Heart right ventricle (tissue), 16 donors: Measurements from ENCODE around the gene KL. TPM values are rescaled to one million over a fixed set of nuclear protein-coding genes. Genes with fewer than 3 reads are reported as not detected.
A peak's percentile ranks its signal among the peaks of the same experiment; 100 is the strongest.

ENCODE experiments used
- ATAC-seq, 8 donors: fragments of 200-7000 bp; cut with Tn5 transposase; one replicate each; pipeline ENCODE4 v1.9.1; 2020; ENCODE audit warnings: mild to moderate bottlenecking in 8 of 8, moderate library complexity in 8 of 8, moderate number of reproducible peaks in 1 of 8
- DNase-seq, 2 donors: peaks; one replicate each; pipeline ENCODE4 v3.0.0-alpha.2; 2020
- H3K27ac ChIP-seq, 10 donors: fragments of 200-600 bp; sonication (generic) in 2 of 10; one replicate each; pipeline versions ENCODE4 v1.5.0 to v1.8.0; 2020 to 2022; ENCODE audit warnings: mild to moderate bottlenecking in 3 of 10
- H3K27me3 ChIP-seq, 7 donors: fragments of 200-600 bp; one replicate each; pipeline ENCODE4 v1.8.0; 2021 to 2022; ENCODE audit warnings: mild to moderate bottlenecking in 2 of 7
- H3K36me3 ChIP-seq, 9 donors: fragments of 200-600 bp; sonication (generic) in 1 of 9; one replicate each; pipeline versions ENCODE4 v1.5.0 to v1.8.0; 2020 to 2022; ENCODE audit warnings: mild to moderate bottlenecking in 2 of 9
- H3K4me1 ChIP-seq, 9 donors: fragments of 200-600 bp; sonication (generic) in 1 of 9; one replicate each; pipeline versions ENCODE4 v1.5.0 to v1.8.0; 2020 to 2022; ENCODE audit warnings: mild to moderate bottlenecking in 4 of 9
- H3K4me3 ChIP-seq, 10 donors: fragments of 200-600 bp; sonication (generic) in 2 of 10; one replicate each; pipeline versions ENCODE4 v1.5.0 to v1.8.0; 2020 to 2022; ENCODE audit warnings: mild to moderate bottlenecking in 7 of 10, moderate library complexity in 2 of 10
- H3K9me3 ChIP-seq, 11 donors: fragments of 200-600 bp in 10 of 11; sonication (generic) in 2 of 11; one replicate each; pipeline versions ENCODE4 v1.5.0 to v1.8.0; 2013 to 2022; ENCODE audit warnings: mild to moderate bottlenecking in 2 of 11, control low read depth in 1 of 11, moderate library complexity in 1 of 11
- WGBS, 2 donors: extraction: QIAGEN DNeasy Blood & Tissue Kit; methylation state at CpG; one replicate each; pipeline ENCODE4 v1.1.7; 2013; ENCODE audit warnings: inconsistent platforms in 1 of 2; 5-methylcytosine and 5-hydroxymethylcytosine counted together
- intact Hi-C, 10 donors: fragments of 100-400 bp; cut with DNase I; formaldehyde crosslinking; loops; one replicate each; pipeline versions ENCODE4 v1.11.1 to v1.14.2; 2022
- polyA plus RNA-seq, 2 donors: library from polyadenylated mRNA; stranded (reverse); fragments of 200-250 nt; gene quantifications; one replicate each; pipeline ENCODE4 v1.2.3, GENCODE V29; 2013
- total RNA-seq, 10 donors: library from RNA; stranded (reverse); fragmentation: NEBNext Ultra II Directional in 3 of 10; extraction: Animal tissue kit (Norgen Biotek cat#: 25700) in 3 of 10; gene quantifications; one replicate each; pipeline versions ENCODE4 v1.2.1 to v1.2.4, GENCODE V29; 2021 to 2023
- TF ChIP-seq, protein P1 (sequence below), 9 donors: fragments of 200-600 bp; sonication (generic) in 2 of 9; IDR thresholded peaks; one replicate each; pipeline versions ENCODE4 v1.5.0 to v1.8.0; 2021 to 2022; ENCODE audit warnings: antibody characterized with exemption in 9 of 9, mild to moderate bottlenecking in 5 of 9, moderate library complexity in 1 of 9
- donor health status: Arrhythmogenic right ventricular cardiomyopathy.
- donor health status: ischemic (EF 13 %, LVEDD 7.1; RV severe dilation, severe dysfunction).
- donor health status: healthy with polysubstance abuse.
- donor health status: DM: no; HTN: yes; CAD: no.
- donor health status: DM: no; HTN: no; CAD: no.
- donor health status: ischemic (EF 25% LVEDD 6.9; RV normal size, moderate dysfunction).
- donor health status: ischemic (EF 25% LVEDD 5.7; RV mildly dilated, moderate dysfunction).
- donor health status: healthy.
- donor health status: DM: yes; HTN: yes; CAD: no.
- donor health status: Ischemic cardiomyopathy.
- donor health status: ischemic (EF 35%, LVEDD 5.7; RV mildly dilated, moderate dysfunction).
- donor health status: nonischemic (EF 11% LVEDD 7.7; RV severe dilation, severe dysfunction).
- donor health status: DM: yes; HTN: yes; CAD: no.
- donor health status: PGD.
- donor health status: ischemic (EF 29% LVEDD 5.4; RV normal size, mild dysfunction).
- donor health status: nonischemic (EF 23%, LVEDD 6.1; RV moderate dilation, normal function).

The KL gene
- total and polyA plus RNA-seq, 12 donors, result 0.80 to 2.7 (median 1.3) TPM

GRCh38 chr13:33011828-33012470 is 4.3 kb upstream of the KL start:
- 76 to 77% methylated on average over 5 of the region's 5 CpGs for WGBS, 2 donors
- intact Hi-C loops, result loop anchor here in 3 of 10 donors (5.0 to 10.0 kb wide), 4 partner anchors 40 to 425 kb away; partner anchors contain the start of gene PDS5B (in 1 of the 3)

GRCh38 chr13:33014291-33014690 is 1.9 kb upstream of the KL start:
- no peak for DNase-seq
- peaks cover 0 to 38% (median 0%) of the 10 kb centered on the region in 7 donors for H3K27me3 ChIP-seq
- no peaks in the 10 kb centered on the region for H3K9me3 ChIP-seq
- TF ChIP-seq, protein P1, sequence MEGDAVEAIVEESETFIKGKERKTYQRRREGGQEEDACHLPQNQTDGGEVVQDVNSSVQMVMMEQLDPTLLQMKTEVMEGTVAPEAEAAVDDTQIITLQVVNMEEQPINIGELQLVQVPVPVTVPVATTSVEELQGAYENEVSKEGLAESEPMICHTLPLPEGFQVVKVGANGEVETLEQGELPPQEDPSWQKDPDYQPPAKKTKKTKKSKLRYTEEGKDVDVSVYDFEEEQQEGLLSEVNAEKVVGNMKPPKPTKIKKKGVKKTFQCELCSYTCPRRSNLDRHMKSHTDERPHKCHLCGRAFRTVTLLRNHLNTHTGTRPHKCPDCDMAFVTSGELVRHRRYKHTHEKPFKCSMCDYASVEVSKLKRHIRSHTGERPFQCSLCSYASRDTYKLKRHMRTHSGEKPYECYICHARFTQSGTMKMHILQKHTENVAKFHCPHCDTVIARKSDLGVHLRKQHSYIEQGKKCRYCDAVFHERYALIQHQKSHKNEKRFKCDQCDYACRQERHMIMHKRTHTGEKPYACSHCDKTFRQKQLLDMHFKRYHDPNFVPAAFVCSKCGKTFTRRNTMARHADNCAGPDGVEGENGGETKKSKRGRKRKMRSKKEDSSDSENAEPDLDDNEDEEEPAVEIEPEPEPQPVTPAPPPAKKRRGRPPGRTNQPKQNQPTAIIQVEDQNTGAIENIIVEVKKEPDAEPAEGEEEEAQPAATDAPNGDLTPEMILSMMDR (IDR thresholded peaks at IDR 0.05), result no peak
- H3K36me3 ChIP-seq, result no peaks in the 10 kb centered on the region
- WGBS, 2 donors, result 47 to 67% methylated on average over 4 of the region's 4 CpGs
- no peak for ATAC-seq
- intact Hi-C loops, result loop anchor here in 3 of 10 donors (5.0 to 10.0 kb wide), 4 partner anchors 42 to 427 kb away; partner anchors contain the start of gene PDS5B (in 1 of the 3)
- H3K27ac ChIP-seq, result peak overlapping the region in 9 of 10 donors; percentile 46 to 95 (median 88)
- H3K4me3 ChIP-seq, result no peak overlapping the region
- H3K4me1 ChIP-seq, result peaks cover 0 to 44% (median 17%) of the 10 kb centered on the region in 9 donors

More at GRCh38 chr13:33011828-33012470, 4.3 kb upstream of the KL start:
- Histone ChIP-seq H3K36me3 (no peaks in the 10 kb centered on the region), H3K4me1 (peaks cover 0 to 24% (median 12%) of the 10 kb centered on the region in 9 donors), H3K4me3 (no peak overlapping the region), H3K27me3 (peaks cover 0 to 32% (median 0%) of the 10 kb centered on the region in 7 donors), H3K9me3 (peaks cover 0 to 19% (median 12%) of the 10 kb centered on the region in 11 donors), H3K27ac (no peak overlapping the region)
- ATAC-seq (no peak), DNase-seq (no peak)
- TF ChIP-seq, protein P1 (IDR thresholded peaks at IDR 0.05), result no peak

DNA sequence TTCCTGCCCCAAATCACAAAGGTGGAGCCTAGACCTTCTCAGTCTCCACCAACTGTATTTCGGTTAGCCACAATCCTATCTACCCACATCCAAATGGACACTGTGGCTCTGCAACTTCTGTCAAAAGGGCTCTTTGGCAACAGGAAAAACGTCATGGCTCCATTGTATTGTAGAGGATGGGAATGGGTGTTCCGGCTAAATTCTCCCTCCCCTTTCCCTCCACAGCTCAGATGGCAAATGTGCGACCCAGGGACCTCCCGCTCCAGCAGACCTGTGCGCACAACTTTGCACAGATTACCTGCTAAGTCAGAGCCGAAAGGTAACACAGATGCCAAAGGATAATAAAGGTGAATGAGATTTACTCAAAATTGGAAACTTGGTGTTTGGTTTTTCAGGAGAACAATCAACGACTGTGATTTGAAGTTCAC is 968 bp upstream of the KL start:
- Histone ChIP-seq H3K27ac (peak overlapping the region; percentile 72 to 95 (median 90)), H3K4me3 (peak overlapping the region in 9 of 10 donors; percentile 48 to 71 (median 63)), H3K36me3 (no peaks in the 10 kb centered on the region), H3K4me1 (peaks cover 0 to 44% (median 17%) of the 10 kb centered on the region in 9 donors), H3K27me3 (peaks cover 0 to 38% (median 0%) of the 10 kb centered on the region in 7 donors), H3K9me3 (no peaks in the 10 kb centered on the region)
- TF ChIP-seq, protein P1 (IDR thresholded peaks at IDR 0.05), result no peak
- DNase-seq, result peak in 1 of 2 donors; percentile 62
- intact Hi-C loops, result loop anchor here in 4 of 10 donors (5.0 to 10.0 kb wide), 5 partner anchors 43 to 527 kb away; partner anchors contain the start of gene PDS5B (in 2 of the 4)
- peak; percentile 25 to 84 (median 69) for ATAC-seq
- WGBS, 2 donors, result 47 to 60% methylated on average over 8 of the region's 8 CpGs

GRCh38 chr13:33015791-33016323 is 366 bp upstream of the KL start:
- peak overlapping the region; percentile 33 to 71 (median 62) for H3K4me3 ChIP-seq
- H3K9me3 ChIP-seq, result no peaks in the 10 kb centered on the region
- peaks cover 0 to 44% (median 17%) of the 10 kb centered on the region in 9 donors for H3K4me1 ChIP-seq
- ATAC-seq (peak in 4 of 8 donors; percentile 9 to 53 (median 15)), DNase-seq (peak; percentile 29 to 34)
- intact Hi-C loops, result loop anchor here in 4 of 10 donors (2.0 to 10.0 kb wide), 6 partner anchors 44 to 526 kb away; partner anchors contain the start of gene PDS5B (in 3 of the 4)
- H3K27me3 ChIP-seq, result peaks cover 0 to 38% (median 0%) of the 10 kb centered on the region in 7 donors
- TF ChIP-seq, protein P1 (IDR thresholded peaks at IDR 0.05), result no peak
- peak overlapping the region; percentile 72 to 95 (median 90) for H3K27ac ChIP-seq
- no peaks in the 10 kb centered on the region for H3K36me3 ChIP-seq
- 8 to 12% methylated on average over 42 to 52 of the region's 52 CpGs for WGBS, 2 donors
